Liver (tissue), 9 donors: Measurements from ENCODE around the gene ZAR1. TPM values are rescaled to one million over a fixed set of nuclear protein-coding genes. Genes with fewer than 3 reads are reported as not detected.

Source experiments
- DNase-seq: peaks from one replicate; pipeline ENCODE4 v3.0.0-alpha.2; 2017; ENCODE audit warnings: low spot score
- H3K27ac ChIP-seq, 2 donors: one replicate each; pipeline ENCODE4 v1.7.0; 2013; ENCODE audit warnings: inconsistent platforms in 2 of 2, low read length in 2 of 2, control low read depth in 1 of 2, low read depth in 1 of 2, mild to moderate bottlenecking in 1 of 2
- H3K27me3 ChIP-seq, 4 donors: one replicate each; pipeline versions ENCODE4 v1.6.1 to v1.7.0; 2013; ENCODE audit warnings: low read length in 3 of 4, inconsistent platforms in 1 of 4, mild to moderate bottlenecking in 1 of 4, moderate library complexity in 1 of 4; ENCODE audit not compliant: control insufficient read depth in 4 of 4, insufficient read depth in 4 of 4
- H3K36me3 ChIP-seq, 4 donors: one replicate each; pipeline versions ENCODE4 v1.6.1 to v1.7.0; 2013; ENCODE audit warnings: low read length in 3 of 4, mild to moderate bottlenecking in 3 of 4, low read depth in 1 of 4, moderate library complexity in 1 of 4; ENCODE audit not compliant: control insufficient read depth in 4 of 4, insufficient read depth in 3 of 4
- H3K4me1 ChIP-seq, 4 donors: one replicate each; pipeline versions ENCODE4 v1.6.1 to v1.7.0; 2013; ENCODE audit warnings: low read length in 3 of 4, mild to moderate bottlenecking in 3 of 4, moderate library complexity in 1 of 4; ENCODE audit not compliant: control insufficient read depth in 4 of 4, insufficient read depth in 4 of 4
- H3K4me3 ChIP-seq, 3 donors: one replicate each; pipeline versions ENCODE4 v1.6.1 to v1.7.0; 2013; ENCODE audit warnings: low read length in 3 of 3, control low read depth in 1 of 3, low read depth in 1 of 3, mild to moderate bottlenecking in 1 of 3
- H3K9ac ChIP-seq, 2 donors: one replicate each; pipeline ENCODE4 v1.7.0; 2013; ENCODE audit warnings: low read length in 2 of 2, mild to moderate bottlenecking in 2 of 2, moderate library complexity in 2 of 2, control low read depth in 1 of 2, low read depth in 1 of 2
- H3K9me3 ChIP-seq, 4 donors: one replicate each; pipeline versions ENCODE4 v1.6.1 to v1.7.0; 2013; ENCODE audit warnings: low read length in 3 of 4; ENCODE audit not compliant: control insufficient read depth in 4 of 4
- ATF3 ChIP-seq: IDR thresholded peaks from 2 replicates; pipeline ENCODE4 v1.6.1; 2016; ENCODE audit warnings: antibody characterized with exemption
- CTCF ChIP-seq: fragments of 150-350 bp; IDR thresholded peaks from 2 replicates; pipeline ENCODE4 v1.5.1; 2017; ENCODE audit warnings: improper control_type of control experiment, low read depth, low read length; ENCODE audit not compliant: missing input control
- EGR1 ChIP-seq, 2 donors: IDR thresholded peaks; 2 replicates each; pipeline ENCODE4 v1.6.1; 2016 to 2018; ENCODE audit warnings: antibody characterized with exemption in 2 of 2, low read depth in 2 of 2
- FOXA1 ChIP-seq: IDR thresholded peaks from 2 replicates; pipeline ENCODE4 v1.6.1; 2016; ENCODE audit warnings: antibody characterized with exemption
- FOXA2 ChIP-seq: IDR thresholded peaks from 2 replicates; pipeline ENCODE4 v1.6.1; 2016; ENCODE audit warnings: antibody characterized with exemption
- GABPA ChIP-seq, 2 donors: IDR thresholded peaks in 1 of 2; conservative IDR thresholded peaks in 1 of 2; 2 replicates each; pipeline ENCODE4 v1.6.1; 2016; ENCODE audit warnings: antibody characterized with exemption in 2 of 2, mild to moderate bottlenecking in 1 of 2, moderate library complexity in 1 of 2
- HNF4A ChIP-seq, 2 donors: conservative IDR thresholded peaks; 2 replicates each; pipeline ENCODE4 v1.6.1; 2016; ENCODE audit warnings: antibody characterized with exemption in 2 of 2, mild to moderate bottlenecking in 2 of 2
- JUND ChIP-seq, 2 donors: IDR thresholded peaks; 2 replicates each; pipeline ENCODE4 v1.6.1; 2016; ENCODE audit warnings: antibody characterized with exemption in 2 of 2
- MAX ChIP-seq: IDR thresholded peaks from 2 replicates; pipeline ENCODE4 v1.6.1; 2016; ENCODE audit warnings: antibody characterized with exemption
- NR2F2 ChIP-seq: IDR thresholded peaks from 2 replicates; pipeline ENCODE4 v1.6.1; 2016; ENCODE audit warnings: antibody characterized with exemption
- RAD21 ChIP-seq, 2 donors: IDR thresholded peaks; 2 replicates each; pipeline ENCODE4 v1.6.1; 2016; ENCODE audit warnings: antibody characterized with exemption in 2 of 2, mild to moderate bottlenecking in 2 of 2
- REST ChIP-seq: IDR thresholded peaks from 2 replicates; pipeline ENCODE4 v1.6.1; 2016; ENCODE audit warnings: antibody characterized with exemption, mild to moderate bottlenecking
- RXRA ChIP-seq, 2 donors: IDR thresholded peaks; 2 replicates each; pipeline ENCODE4 v1.6.1; 2017 to 2018; ENCODE audit warnings: antibody characterized with exemption in 2 of 2, mild to moderate bottlenecking in 1 of 2
- SP1 ChIP-seq: IDR thresholded peaks from 2 replicates; pipeline ENCODE4 v1.6.1; 2018; ENCODE audit warnings: antibody characterized with exemption, mild to moderate bottlenecking
- TAF1 ChIP-seq: conservative IDR thresholded peaks from 2 replicates; pipeline ENCODE4 v1.6.1; 2016; ENCODE audit warnings: antibody characterized with exemption, mild to moderate bottlenecking
- YY1 ChIP-seq: IDR thresholded peaks from 2 replicates; pipeline ENCODE4 v1.6.1; 2016; ENCODE audit warnings: antibody characterized with exemption, mild to moderate bottlenecking
- WGBS: extraction: QIAGEN DNeasy Blood & Tissue Kit; methylation state at CpG from one replicate; pipeline ENCODE4 v1.1.7; 2013; 5-methylcytosine and 5-hydroxymethylcytosine counted together
- polyA plus RNA-seq, 2 donors: library from polyadenylated mRNA; stranded (reverse) in 1 of 2; unstranded in 1 of 2; fragments of 200-250 nt in 1 of 2; fragments of >200 nt in 1 of 2; fragmentation: Nextera tagmentation in 1 of 2; extraction: Ambion mirVana in 1 of 2; gene quantifications; one replicate each; pipeline versions ENCODE4 v1.2.1 to v1.2.3, GENCODE V29; 2013 to 2015
- total RNA-seq, 2 donors: library from RNA; depleted of rRNA; stranded (reverse); fragments of >200 nt; gene quantifications; one replicate each; pipeline ENCODE4 v1.2.3, GENCODE V29; 2014
- TF ChIP-seq, protein P1 (sequence below): IDR thresholded peaks from 2 replicates; pipeline ENCODE4 v1.6.1; 2016; ENCODE audit warnings: antibody characterized with exemption
- donor health status: healthy.
- donor health status: healthy.
- donor health status: healthy.
- donor health status: healthy.
- donor health status: healthy.

The ZAR1 gene
- total and polyA plus RNA-seq, 4 donors: 0.28 TPM; not detected in 3

DNA sequence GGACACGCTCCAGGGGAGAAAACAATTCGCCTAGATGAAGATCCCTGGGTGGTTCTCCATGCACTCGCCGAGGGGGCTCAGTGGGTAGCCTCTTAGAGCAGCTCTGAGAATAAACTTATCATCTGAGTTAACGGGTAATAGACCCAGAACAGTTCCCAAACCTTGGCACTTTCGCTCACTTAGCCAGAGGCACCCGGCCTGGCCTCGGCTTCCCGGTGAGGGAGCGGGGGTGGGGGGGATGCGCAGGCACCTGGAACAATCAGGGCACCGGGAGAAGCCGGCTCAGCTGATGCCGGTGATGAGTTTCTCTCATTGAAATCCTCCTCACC is 405 bp upstream of the ZAR1 start:
- TF ChIP-seq RXRA (IDR thresholded peaks at IDR 0.05) (no peak), MAX (no peak), SP1 (no peak), FOXA1 (no peak)
- Histone ChIP-seq H3K4me3 (peak overlapping the region in 1 of 3 donors; percentile 38), H3K9me3 (peaks cover 0 to 11% (median 5%) of the 10 kb centered on the region in 4 donors), H3K9ac (no peak overlapping the region), H3K27me3 (peaks cover 2 to 11% (median 3%) of the 10 kb centered on the region in 4 donors), H3K4me1 (peaks cover 0 to 6% (median 5%) of the 10 kb centered on the region in 4 donors), H3K36me3 (no peaks in the 10 kb centered on the region), H3K27ac (no peak overlapping the region)
- 24% methylated on average over 14 of the region's 14 CpGs for WGBS
- DNase-seq: no peak

GRCh38 chr4:48490680-48491513 is 845 bp downstream of the ZAR1 start:
- H3K9ac ChIP-seq: no peak overlapping the region
- peaks cover 0 to 6% (median 5%) of the 10 kb centered on the region in 4 donors for H3K4me1 ChIP-seq
- no peak for DNase-seq
- H3K4me3 ChIP-seq: peak overlapping the region in 1 of 3 donors; percentile 38
- no peaks in the 10 kb centered on the region for H3K36me3 ChIP-seq
- peaks cover 2 to 9% (median 3%) of the 10 kb centered on the region in 4 donors for H3K27me3 ChIP-seq
- 21% methylated on average over 104 of the region's 104 CpGs for WGBS
- peaks cover 0 to 11% (median 5%) of the 10 kb centered on the region in 4 donors for H3K9me3 ChIP-seq
- H3K27ac ChIP-seq: no peak overlapping the region
- TF ChIP-seq TAF1 (no peak), MAX (no peak), FOXA1 (no peak), EGR1 (IDR thresholded peaks at IDR 0.05; ENCODE audit: low read depth in 2 of 2) (no peak), FOXA2 (no peak), GABPA (IDR thresholded peaks at IDR 0.05 in 1 of 2, conservative IDR thresholded peaks at IDR 0.05 in 1 of 2) (no peak), YY1 (no peak), RAD21 (IDR thresholded peaks at IDR 0.05) (no peak), NR2F2 (no peak), ATF3 (no peak), JUND (IDR thresholded peaks at IDR 0.05) (no peak), RXRA (IDR thresholded peaks at IDR 0.05) (no peak), SP1 (no peak), HNF4A (conservative IDR thresholded peaks at IDR 0.05) (no peak), REST (no peak), CTCF (no peak)
- TF ChIP-seq, protein P1, sequence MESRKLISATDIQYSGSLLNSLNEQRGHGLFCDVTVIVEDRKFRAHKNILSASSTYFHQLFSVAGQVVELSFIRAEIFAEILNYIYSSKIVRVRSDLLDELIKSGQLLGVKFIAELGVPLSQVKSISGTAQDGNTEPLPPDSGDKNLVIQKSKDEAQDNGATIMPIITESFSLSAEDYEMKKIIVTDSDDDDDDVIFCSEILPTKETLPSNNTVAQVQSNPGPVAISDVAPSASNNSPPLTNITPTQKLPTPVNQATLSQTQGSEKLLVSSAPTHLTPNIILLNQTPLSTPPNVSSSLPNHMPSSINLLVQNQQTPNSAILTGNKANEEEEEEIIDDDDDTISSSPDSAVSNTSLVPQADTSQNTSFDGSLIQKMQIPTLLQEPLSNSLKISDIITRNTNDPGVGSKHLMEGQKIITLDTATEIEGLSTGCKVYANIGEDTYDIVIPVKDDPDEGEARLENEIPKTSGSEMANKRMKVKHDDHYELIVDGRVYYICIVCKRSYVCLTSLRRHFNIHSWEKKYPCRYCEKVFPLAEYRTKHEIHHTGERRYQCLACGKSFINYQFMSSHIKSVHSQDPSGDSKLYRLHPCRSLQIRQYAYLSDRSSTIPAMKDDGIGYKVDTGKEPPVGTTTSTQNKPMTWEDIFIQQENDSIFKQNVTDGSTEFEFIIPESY: no peak
